ENCODE measurements around the gene COMMD7. TPM values are rescaled to one million over a fixed set of nuclear protein-coding genes. Genes with fewer than 3 reads are reported as not detected.
"Not testable (repeated sequence)": the region's sequence is repeated elsewhere in the genome, so short reads cannot be mapped to it uniquely, and the experiment has no call there.

COMMD7 gene
- total and polyA plus RNA-seq, 2 experiments from 2014 or later: 62.7 to 106 TPM

- peak overlapping the region; percentile 59 for H3K4me2 ChIP-seq
- DNase-seq (ENCODE audit: low spot score): peak; percentile 52
- H2AFZ ChIP-seq: no peak overlapping the region
- H3K27me3 ChIP-seq: no peaks in the 10 kb centered on the region
- no peak for TF ChIP-seq CTCF (IDR thresholded peaks at IDR 0.05; ENCODE audit: poor library complexity)
- no peak for TF ChIP-seq EZH2 (IDR thresholded peaks at IDR 0.05; ENCODE audit: borderline replicate concordance)
- no peak for TF ChIP-seq EZH2phosphoT487 (IDR thresholded peaks at IDR 0.05; ENCODE audit: low read depth, severe bottlenecking, unreplicated experiment)
- no peaks in the 10 kb centered on the region for H3K9me3 ChIP-seq (ENCODE audit: low read depth)
- H3K4me3 ChIP-seq: no peak overlapping the region
- H3K36me3 ChIP-seq (replicated peaks; ENCODE audit: insufficient read depth, low read depth): no peaks in the 10 kb centered on the region
- 58% methylated on average over 5 of the region's 5 CpGs for WGBS (ENCODE audit: low lambda C conversion rate, missing lambda C conversion rate)
- H3K79me2 ChIP-seq: peaks cover 15% of the 10 kb centered on the region
- peaks cover 15% of the 10 kb centered on the region for H3K4me1 ChIP-seq (ENCODE audit: insufficient read depth)
- H4K20me1 ChIP-seq (ENCODE audit: insufficient read depth, poor library complexity, severe bottlenecking): no peaks in the 10 kb centered on the region
- peak overlapping the region; percentile 41 for H3K27ac ChIP-seq
- H3K9me2 ChIP-seq (replicated peaks; ENCODE audit: insufficient read depth): no peaks in the 10 kb centered on the region
Measured at GRCh38 chr20:32709632-32710121, 33.6 kb downstream of the COMMD7 start.

GRCh38 chr20:32709029-32709631 is 34.1 kb downstream of the COMMD7 start:
- H4K20me1 ChIP-seq (ENCODE audit: insufficient read depth, poor library complexity, severe bottlenecking); H3K9me2 ChIP-seq (replicated peaks; ENCODE audit: insufficient read depth); H3K36me3 ChIP-seq (replicated peaks; ENCODE audit: insufficient read depth, low read depth); DNase-seq (ENCODE audit: low spot score); H2AFZ ChIP-seq; H3K4me3 ChIP-seq; H3K9me3 ChIP-seq (ENCODE audit: low read depth); H3K27me3 ChIP-seq: not testable (repeated sequence)
- Histone ChIP-seq H3K4me1 (ENCODE audit: insufficient read depth) (peaks cover 15% of the 10 kb centered on the region), H3K79me2 (peaks cover 14% of the 10 kb centered on the region), H3K27ac (peak overlapping the region; percentile 41), H3K4me2 (peak overlapping the region; percentile 59)
- WGBS (ENCODE audit: low lambda C conversion rate, missing lambda C conversion rate): 82% methylated on average over 15 of the region's 15 CpGs

- 78% methylated on average over 5 of the region's 5 CpGs for WGBS (ENCODE audit: low lambda C conversion rate, missing lambda C conversion rate)
- Histone ChIP-seq H3K9me2 (replicated peaks; ENCODE audit: insufficient read depth) (no peaks in the 10 kb centered on the region), H3K79me2 (peaks cover 14% of the 10 kb centered on the region), H3K27me3 (no peaks in the 10 kb centered on the region), H4K20me1 (ENCODE audit: insufficient read depth, poor library complexity, severe bottlenecking) (no peaks in the 10 kb centered on the region), H3K36me3 (replicated peaks; ENCODE audit: insufficient read depth, low read depth) (no peaks in the 10 kb centered on the region), H3K4me1 (ENCODE audit: insufficient read depth) (peaks cover 15% of the 10 kb centered on the region), H2AFZ (no peak overlapping the region), H3K4me3 (no peak overlapping the region), H3K27ac (no peak overlapping the region), H3K9me3 (ENCODE audit: low read depth) (no peaks in the 10 kb centered on the region), H3K4me2 (no peak overlapping the region)
- TF ChIP-seq CTCF (IDR thresholded peaks at IDR 0.05; ENCODE audit: poor library complexity) (no peak), EZH2 (IDR thresholded peaks at IDR 0.05; ENCODE audit: borderline replicate concordance) (no peak), EZH2phosphoT487 (IDR thresholded peaks at IDR 0.05; ENCODE audit: low read depth, severe bottlenecking, unreplicated experiment) (no peak)
- no peak for DNase-seq (ENCODE audit: low spot score)
Measured at GRCh38 chr20:32707691-32708581, 35.3 kb downstream of the COMMD7 start.

GRCh38 chr20:32706486-32706885 is 36.8 kb downstream of the COMMD7 start:
- Histone ChIP-seq H3K4me1 (ENCODE audit: insufficient read depth) (peaks cover 15% of the 10 kb centered on the region), H3K9me2 (replicated peaks; ENCODE audit: insufficient read depth) (no peaks in the 10 kb centered on the region), H3K27ac (no peak overlapping the region), H2AFZ (no peak overlapping the region), H3K36me3 (replicated peaks; ENCODE audit: insufficient read depth, low read depth) (no peaks in the 10 kb centered on the region), H4K20me1 (ENCODE audit: insufficient read depth, poor library complexity, severe bottlenecking) (no peaks in the 10 kb centered on the region), H3K27me3 (no peaks in the 10 kb centered on the region), H3K4me3 (no peak overlapping the region), H3K9me3 (ENCODE audit: low read depth) (no peaks in the 10 kb centered on the region), H3K4me2 (no peak overlapping the region), H3K79me2 (peaks cover 14% of the 10 kb centered on the region)
- TF ChIP-seq CTCF (IDR thresholded peaks at IDR 0.05; ENCODE audit: poor library complexity): no peak
- TF ChIP-seq EZH2phosphoT487 (IDR thresholded peaks at IDR 0.05; ENCODE audit: low read depth, severe bottlenecking, unreplicated experiment): no peak
- no peak for TF ChIP-seq EZH2 (IDR thresholded peaks at IDR 0.05; ENCODE audit: borderline replicate concordance)
- 92% methylated on average over 3 of the region's 3 CpGs for WGBS (ENCODE audit: low lambda C conversion rate, missing lambda C conversion rate)
- no peak for DNase-seq (ENCODE audit: low spot score)

All from hepatocyte (in vitro differentiated cells).